Measurements from ENCODE around the gene CUL7. TPM values are rescaled to one million over a fixed set of nuclear protein-coding genes. Genes with fewer than 3 reads are reported as not detected.
A peak's percentile ranks its signal among the peaks of the same experiment; 100 is the strongest.

The CUL7 gene
- total and polyA plus RNA-seq, 9 of the 15 experiments (the other 6 are each of a cell fraction or from before 2014, with no cell fraction given), result 0.44 to 20.1 (median 8.6) TPM

GRCh38 chr6:43059168-43060033 is 5.8 kb upstream of the CUL7 start, which contains the start of the genes KLC4 and MRPL2 (continued):
- TF ChIP-seq YY1 (IDR thresholded peaks at IDR 0.05; ENCODE audit: borderline replicate concordance in 1 of 3, control insufficient read depth in 1 of 3, extremely low read depth in 1 of 3, insufficient read depth in 3 of 3, insufficient read length in 1 of 3, insufficient replicate concordance in 2 of 3, low read depth in 1 of 3, low read length in 2 of 3) (peak; percentile 92 to 99 (median 98)), HMBOX1 (IDR thresholded peaks at IDR 0.05) (no peak), ZNF445 (CRISPR knock-in tag; IDR thresholded peaks at IDR 0.05; ENCODE audit: low read depth) (no peak), ZNF507 (tag; conservative IDR thresholded peaks at IDR 0.05) (no peak), ZNF449 (CRISPR knock-in tag; IDR thresholded peaks at IDR 0.05) (no peak), HEY1 (CRISPR knock-in tag; IDR thresholded peaks at IDR 0.05; ENCODE audit: borderline replicate concordance) (no peak), ZNF57 (CRISPR knock-in tag; IDR thresholded peaks at IDR 0.05) (no peak), ATF7 (IDR thresholded peaks at IDR 0.05) (peak; percentile 87), SMC3 (conservative IDR thresholded peaks at IDR 0.05; ENCODE audit: insufficient read depth, low read depth, low read length) (no peak), NR2F6 (CRISPR knock-in tag; IDR thresholded peaks at IDR 0.05) (no peak), FOXJ3 (CRISPR knock-in tag; IDR thresholded peaks at IDR 0.05) (no peak), SRSF9 (IDR thresholded peaks at IDR 0.05; ENCODE audit: borderline replicate concordance, low read depth, low read length) (no peak), TAF1 (IDR thresholded peaks at IDR 0.05; ENCODE audit: control insufficient read depth, extremely low read depth, insufficient read depth, low read length, severe bottlenecking) (peak; percentile 91), CUX1 (CRISPR knock-in tag; IDR thresholded peaks at IDR 0.05) (no peak), HNRNPK (IDR thresholded peaks at IDR 0.05; ENCODE audit: low read depth, low read length, poor library complexity, severe bottlenecking) (no peak)
- TF ChIP-seq, protein P1, sequence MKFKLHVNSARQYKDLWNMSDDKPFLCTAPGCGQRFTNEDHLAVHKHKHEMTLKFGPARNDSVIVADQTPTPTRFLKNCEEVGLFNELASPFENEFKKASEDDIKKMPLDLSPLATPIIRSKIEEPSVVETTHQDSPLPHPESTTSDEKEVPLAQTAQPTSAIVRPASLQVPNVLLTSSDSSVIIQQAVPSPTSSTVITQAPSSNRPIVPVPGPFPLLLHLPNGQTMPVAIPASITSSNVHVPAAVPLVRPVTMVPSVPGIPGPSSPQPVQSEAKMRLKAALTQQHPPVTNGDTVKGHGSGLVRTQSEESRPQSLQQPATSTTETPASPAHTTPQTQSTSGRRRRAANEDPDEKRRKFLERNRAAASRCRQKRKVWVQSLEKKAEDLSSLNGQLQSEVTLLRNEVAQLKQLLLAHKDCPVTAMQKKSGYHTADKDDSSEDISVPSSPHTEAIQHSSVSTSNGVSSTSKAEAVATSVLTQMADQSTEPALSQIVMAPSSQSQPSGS (CRISPR knock-in tag; IDR thresholded peaks at IDR 0.05), result no peak
